GM19455 (cell line): ENCODE measurements around the gene SHISA8.

ENCODE experiments used
- ATAC-seq: cut with Tn5 transposase; IDR thresholded peaks from one replicate; pipeline ENCODE4 v1.9.1; 2021; ENCODE audit not compliant: unreplicated experiment

The SHISA8 gene

DNA sequence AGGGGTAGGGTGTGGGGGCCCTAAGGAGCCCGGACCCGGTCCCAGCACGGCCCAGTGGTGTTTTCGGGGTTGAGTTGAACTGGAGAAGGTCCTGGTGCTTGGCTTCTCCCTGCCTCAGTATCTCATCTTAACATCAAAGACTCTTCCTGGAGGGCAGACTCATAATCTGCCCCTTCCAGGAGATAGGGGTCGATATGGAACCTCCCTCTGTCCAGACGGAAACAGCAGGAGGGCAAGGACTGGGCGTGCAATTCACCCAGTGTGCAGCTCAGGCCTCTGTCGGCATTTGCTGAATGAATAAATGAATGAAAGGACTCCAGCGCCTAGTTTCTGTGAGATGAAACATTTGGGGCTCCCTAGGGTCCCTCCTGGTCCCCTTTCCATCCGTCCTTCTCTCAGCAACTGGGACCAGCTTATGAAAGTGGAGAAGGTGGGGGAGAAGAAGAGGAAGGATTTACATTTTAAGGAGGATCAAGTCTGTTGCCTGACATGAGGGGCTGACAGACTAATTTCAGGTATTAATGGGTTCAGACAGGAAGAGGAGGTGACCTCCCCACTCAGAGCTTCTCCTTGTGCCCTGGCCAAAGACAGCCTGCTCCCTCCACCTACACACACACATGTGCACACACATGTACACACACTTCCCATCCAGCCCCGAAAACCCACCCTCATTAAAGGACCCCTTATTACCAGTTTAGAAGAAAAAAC lies 1.1 kb upstream of the SHISA8 start:
- no peak for ATAC-seq

DNA sequence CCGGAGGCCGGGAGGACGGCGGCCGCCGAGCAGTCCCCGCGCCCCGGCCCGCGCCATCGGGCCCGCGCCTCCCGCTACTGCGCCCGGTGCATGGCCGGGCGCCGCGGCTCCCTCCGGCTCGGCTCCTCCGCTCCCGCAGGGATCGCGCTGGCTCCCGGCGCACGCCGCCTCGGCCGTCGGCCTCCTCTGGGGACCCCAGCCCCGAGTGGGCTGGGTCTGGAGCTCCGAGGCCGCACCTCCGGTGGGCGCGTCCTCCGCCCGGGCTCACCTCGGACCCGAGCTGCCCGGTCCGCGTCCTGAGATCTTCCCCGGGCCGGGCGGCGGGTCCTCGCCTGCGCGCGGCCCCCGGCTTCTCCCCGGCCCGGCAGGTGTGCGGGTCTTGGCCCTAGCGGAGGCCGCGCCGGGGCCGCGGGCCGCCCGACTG lies 251 bp downstream of the SHISA8 start:
- ATAC-seq: no peak

DNA sequence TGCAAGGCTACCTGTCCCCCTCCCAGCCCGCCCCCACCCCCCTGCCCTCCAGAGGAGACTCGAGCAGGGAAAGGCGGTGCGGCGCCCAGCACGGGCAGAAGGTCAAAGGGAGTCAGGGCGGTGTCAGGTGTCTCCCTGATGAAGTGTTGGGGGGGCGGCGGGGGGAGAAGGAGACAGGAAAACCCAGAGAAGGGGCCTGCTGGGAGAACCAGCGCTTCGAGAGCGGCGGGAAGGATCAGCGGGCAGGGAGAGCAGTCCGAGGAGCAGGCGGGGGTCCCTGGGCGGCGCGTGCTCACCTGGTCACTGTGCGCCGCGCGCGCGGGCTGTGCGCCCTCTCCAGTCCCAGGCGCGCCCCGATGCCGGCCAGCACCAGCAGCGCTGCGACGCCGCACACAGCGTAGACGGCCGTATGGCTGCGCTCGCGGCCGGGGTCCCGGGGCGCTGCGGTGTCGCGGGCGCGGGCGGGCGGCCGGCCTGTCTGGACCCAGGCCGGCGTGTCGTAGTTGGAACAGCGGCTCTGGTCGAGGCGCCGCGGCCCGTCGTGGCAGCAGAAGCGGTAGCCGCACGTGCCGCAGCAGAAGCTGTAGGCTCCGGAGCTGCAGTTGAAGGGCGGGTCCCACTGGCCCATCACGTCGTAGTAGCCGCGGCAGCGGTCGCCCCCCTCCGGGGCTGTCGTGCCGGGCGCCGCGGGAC lies 886 bp downstream of the SHISA8 start:
- ATAC-seq: no peak

DNA sequence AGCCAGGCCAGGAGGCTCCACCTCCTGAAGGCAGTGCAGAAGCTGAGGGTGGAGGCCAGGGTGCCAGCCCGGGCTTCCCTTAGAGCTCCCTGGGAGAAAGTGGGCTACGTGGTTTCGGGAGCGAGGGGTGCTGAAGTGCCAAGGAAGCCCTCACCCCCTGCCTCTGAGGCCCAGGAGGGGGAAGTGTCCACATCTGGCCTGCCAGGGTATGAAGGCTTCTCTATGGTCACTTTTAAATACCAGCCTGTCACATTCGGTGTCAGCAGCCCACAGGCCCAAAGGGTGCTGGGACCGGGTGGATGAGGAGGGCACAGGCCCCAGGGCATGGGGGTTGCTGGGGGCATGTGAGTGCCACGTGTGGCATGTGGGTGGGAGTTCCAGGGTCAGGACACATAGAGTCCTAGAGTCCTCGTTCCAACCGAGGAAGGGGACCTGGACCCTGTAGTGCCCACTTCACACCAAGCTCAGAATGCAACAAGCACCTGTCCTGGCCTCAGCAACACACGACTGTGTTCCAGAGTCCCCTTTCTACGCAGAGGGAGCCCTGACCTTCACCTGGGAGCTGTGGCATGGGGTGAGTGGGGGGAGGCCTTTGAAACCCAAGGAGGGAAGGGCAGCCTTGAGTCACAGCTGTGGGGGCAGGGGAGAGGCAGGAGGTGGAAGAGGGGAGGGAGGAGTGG lies 1.7 kb downstream of the SHISA8 start:
- no peak for ATAC-seq

DNA sequence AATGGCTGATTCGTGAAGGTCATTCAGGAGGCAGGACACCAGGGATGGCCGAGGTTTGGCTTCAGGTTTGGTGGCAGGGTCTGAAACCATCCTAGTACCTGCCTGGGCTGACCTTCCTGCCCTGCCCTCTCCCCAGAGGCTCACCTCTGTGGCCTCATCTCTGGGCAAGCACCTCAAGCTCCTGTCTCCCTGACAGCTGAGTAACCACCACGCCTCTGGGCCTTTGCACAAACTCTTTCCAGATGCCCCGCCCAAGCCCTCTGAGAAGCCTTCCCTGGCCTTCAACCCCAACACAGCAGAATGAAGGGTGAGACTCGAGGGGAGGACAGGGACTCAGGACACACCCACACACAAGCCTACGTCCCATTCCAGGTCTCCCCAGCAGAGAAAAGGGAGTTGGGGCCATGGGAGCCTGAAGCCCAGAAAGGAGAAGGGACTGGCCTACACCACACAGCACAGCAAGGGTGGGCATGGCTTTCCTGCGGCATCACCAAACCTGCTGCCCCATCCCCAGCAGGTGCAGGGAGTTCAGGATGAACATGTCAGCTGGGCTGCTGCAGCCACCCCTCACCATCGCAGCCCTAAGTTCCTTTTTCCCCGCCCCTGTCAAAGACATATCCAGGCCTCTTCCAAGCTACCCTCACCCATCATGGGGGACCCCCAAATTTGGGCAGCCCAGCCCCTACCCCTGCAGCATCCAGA lies 2.4 kb downstream of the SHISA8 start:
- ATAC-seq: no peak

DNA sequence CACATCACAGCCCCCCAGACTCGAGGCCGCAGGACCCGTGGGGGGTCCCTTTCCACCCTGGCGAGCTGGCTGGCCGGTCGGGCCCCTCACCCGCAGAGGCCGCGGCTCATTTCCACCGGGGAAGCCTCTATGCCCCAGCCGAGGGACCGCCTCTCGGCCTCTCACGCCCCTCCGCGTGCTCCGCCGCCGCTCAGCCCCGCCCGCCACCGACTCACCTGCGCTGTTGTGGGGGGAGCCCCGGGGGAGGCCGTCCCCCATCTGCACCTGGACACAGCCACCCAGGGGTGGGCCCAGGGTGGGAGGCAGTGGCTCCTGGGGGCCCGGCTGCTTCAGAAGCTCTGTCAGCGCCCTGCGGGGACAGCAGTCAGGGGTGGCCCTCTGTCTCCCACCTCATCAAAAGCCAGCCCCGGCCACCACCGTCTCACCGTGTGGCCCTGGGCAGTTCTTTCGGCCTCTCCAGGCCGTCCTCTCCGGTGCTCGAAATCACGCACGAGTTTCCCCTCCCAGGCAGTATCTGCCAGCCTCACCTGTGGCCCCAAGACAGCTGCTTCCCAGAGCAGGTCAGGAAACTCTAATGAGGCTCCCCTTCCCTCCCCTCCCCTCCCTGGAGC lies 3.8 kb downstream of the SHISA8 start:
- no peak for ATAC-seq

DNA sequence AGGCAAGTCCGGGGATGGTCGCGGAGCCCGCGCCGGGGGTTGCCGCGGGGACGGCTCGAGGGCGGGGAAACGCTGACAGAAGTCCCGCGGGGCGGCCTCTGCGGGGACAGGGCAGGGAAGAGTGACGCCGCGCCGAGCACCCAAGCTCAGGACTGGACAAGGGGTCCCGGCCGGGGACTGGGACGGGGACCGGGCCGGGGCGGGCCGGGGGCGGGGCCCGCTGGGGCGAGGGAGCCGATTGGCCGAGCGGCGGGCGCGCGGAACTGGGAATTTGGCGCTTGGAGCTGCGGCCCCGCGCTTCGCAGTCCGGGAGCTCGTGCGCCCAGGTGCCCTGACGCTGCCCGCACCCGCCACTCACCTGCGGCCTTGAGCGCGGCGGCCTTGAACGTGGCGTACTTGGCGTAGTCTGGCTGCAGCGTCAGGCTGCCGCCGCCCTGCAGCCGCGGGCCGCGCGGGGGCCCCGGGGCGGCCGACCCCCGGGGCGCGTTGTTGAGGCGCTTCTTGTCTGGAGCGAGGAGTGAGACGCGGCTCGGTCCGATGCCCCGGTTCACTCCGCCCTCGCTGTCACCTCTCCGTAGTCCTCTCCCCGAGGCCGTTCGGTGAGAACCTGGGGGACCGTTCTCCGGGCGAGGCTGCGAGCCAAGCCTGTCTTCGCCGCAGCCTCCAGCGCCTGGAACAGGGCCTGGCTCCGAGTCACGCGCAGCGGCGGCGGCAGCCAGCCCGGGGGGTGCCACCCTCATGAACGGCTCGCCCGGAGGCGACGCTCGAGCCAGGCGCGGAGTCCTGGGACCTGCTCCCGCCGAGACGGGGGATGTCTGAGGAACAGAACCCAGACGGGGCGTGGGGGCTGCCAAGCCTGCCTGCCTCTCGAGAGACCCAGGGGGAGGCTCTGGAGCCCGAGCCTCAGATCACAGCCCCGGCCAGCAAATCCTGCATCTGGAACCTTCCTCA lies 4.5 kb downstream of the SHISA8 start:
- ATAC-seq: no peak

DNA sequence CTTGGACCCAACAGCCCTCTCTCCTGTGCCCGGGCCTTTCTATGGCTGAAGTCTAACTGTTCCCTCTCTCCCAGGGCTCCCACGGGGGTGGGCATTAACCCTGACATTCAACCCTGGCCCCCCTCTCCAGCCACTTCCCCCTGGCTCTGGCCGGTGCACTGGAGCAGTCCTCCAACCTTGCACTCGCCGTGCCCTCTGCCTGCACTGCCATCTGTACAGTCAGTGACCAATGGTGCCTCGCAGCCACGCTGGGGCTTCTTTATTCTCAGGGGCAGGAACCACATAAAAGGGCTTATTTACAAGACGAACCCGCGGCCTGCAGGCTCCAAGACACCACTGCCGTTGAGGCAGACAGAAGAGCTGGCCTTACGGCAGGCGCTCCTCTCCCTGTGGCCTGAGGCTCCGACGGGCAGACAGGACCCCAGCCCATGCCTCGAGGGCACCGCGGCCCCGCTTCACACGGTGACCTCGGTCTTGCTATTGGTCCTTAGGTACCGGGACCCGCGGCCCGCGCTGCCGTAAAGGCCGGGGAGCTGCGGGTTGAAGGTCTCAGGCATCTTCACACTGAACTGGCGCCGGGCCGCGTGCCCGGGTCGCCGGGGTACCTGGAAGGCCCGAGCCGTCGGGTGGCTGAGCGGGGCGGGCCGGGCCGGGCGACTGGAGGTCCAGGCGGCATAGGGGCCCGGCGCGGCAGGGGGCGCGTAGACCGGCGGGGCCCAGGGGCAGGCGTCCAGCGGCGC lies 5.4 kb downstream of the SHISA8 start:
- no peak for ATAC-seq

DNA sequence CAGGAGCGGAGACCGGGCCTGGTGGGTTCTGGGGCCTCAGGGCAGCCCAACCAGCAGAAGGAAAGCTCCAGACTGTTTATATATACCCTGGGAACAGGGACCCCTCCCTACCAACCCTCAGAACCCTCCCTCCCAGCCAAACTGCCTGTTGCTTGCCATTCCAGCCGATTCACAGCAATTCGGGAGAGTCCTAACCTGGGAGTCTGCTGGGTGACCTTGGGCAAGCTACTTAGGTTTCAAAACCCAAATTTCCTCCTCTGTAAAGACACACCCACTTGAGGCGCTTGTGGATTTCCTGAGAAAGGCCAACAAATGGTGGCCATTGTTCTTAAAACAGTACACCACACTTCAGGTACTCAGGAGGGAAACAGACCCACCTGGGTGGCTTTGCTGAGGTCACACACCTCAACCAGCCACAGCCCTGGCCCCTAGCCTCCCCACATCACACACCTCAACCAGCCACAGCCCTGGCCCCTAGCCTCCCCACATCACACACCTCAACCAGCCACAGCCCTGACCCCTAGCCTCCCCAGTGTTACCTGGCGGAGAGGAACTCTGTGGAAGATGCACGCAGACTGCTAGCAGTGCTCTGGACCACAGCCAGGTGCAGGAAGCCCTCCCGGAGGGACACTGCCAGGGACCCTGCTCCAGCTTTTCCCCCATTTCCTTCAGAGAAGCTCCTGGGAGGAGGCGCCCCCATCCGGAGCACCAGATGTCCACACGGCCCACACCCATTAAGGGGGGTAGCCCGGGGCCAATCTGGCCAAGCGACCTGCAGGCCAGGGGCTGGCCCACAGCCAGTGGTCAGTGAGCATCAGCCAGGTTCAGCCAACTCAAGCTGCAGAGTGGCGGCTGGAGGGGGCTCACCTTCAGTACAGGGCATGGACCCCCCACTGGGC lies 6.2 kb downstream of the SHISA8 start:
- ATAC-seq: no peak

DNA sequence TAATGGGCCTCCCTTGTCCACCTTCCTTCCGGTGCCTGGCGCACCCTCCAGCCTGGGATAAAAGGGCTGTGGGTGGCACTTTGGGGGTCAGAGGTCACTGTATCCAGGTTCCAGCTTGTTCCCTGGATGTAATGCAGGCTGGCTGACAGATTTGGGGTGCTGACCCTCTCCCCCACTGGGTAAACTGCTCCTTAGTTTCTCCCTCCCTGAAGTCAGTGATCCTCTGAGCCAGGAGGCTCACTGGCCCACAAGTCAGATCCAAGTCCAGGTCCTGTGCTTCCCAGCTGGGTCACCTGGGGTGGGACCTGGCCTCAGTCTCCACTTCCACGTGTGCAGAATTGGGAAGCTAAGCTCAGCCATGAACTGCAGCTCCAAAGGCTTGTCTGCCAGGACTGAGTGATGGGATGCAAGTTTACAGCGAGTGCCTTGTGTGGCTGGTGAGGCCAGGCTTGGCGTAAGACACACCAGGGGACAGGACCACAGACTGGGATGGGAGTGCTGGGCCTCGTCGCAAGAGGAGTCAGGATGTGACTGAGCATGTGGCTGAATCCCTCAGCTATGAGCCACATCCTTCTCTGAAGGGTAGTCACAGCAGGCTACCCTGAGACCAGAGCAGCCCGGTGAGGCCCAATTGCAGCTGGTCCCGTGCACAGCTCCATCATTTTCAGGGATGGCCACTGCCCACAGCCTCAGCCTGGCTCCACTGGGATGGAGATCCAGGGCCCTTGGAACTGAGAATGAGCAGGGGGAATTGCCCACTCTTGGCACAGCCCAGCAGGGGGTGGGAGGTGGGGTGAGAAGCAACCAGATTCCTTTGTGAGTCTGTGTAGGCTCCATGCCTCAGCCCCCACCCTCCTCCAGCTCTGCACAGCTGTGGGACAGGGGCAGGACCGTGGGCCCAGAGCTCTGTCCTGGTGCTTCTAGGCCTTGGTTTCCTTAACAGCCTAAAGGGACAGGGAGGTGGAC lies 7.2 kb downstream of the SHISA8 start:
- ATAC-seq: no peak

DNA sequence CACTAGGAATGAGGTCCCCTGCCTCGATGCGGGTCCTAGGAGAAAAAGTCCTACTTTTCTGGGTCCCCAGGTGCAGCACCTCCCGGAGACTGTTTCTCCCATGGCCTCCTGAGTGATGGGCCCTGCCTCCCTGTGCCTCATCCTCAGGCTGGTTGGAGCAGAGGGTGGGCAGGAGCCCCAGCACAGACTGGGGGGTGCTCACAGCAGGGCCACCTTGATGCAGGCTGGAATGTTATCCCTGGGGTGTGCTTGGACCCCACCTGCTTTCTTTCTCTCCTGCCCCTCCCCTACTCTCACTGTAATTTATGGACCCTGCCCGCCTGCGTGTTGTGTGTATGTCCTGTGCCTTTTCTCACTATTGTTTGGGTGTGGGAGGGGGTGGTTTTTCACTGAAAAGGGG lies 8.1 kb downstream of the SHISA8 start:
- no peak for ATAC-seq

DNA sequence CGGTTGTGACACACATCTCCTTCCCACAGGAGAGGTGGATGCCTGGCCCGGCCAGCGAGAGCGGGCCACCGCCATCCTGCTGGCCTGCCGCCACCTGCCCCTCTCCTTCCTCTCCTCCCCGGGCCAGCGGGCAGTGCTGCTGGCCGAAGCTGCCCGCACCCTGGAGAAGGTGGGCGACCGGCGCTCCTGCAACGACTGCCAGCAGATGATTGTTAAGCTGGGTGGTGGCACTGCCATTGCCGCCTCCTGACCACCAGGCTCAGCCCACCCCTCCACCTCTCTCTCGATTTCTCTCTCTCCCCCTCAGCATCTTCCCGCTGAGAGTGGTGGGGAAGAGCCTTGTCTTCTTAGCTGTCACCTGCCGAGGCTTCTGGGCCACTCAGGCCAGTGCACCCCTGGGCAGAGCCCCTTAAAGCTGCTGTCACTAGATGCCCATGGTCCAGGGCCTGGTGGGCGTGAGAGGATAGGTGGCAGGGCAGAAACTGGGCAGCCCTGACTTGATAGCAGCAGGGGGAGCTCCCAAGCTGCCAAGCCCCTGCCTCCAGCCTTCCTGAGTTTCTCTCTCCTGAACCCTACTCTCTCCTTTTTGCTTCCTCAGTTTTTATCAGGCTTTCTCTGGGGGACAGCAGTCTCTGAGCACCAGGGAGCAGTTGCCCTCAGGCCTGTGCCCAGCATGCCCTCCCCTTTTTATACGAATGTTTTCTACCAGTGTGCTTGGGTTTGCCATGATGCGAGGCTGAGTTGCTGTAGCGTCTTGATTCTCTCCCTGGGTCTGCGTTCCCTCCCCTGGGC lies 9.3 kb downstream of the SHISA8 start:
- ATAC-seq: no peak

DNA sequence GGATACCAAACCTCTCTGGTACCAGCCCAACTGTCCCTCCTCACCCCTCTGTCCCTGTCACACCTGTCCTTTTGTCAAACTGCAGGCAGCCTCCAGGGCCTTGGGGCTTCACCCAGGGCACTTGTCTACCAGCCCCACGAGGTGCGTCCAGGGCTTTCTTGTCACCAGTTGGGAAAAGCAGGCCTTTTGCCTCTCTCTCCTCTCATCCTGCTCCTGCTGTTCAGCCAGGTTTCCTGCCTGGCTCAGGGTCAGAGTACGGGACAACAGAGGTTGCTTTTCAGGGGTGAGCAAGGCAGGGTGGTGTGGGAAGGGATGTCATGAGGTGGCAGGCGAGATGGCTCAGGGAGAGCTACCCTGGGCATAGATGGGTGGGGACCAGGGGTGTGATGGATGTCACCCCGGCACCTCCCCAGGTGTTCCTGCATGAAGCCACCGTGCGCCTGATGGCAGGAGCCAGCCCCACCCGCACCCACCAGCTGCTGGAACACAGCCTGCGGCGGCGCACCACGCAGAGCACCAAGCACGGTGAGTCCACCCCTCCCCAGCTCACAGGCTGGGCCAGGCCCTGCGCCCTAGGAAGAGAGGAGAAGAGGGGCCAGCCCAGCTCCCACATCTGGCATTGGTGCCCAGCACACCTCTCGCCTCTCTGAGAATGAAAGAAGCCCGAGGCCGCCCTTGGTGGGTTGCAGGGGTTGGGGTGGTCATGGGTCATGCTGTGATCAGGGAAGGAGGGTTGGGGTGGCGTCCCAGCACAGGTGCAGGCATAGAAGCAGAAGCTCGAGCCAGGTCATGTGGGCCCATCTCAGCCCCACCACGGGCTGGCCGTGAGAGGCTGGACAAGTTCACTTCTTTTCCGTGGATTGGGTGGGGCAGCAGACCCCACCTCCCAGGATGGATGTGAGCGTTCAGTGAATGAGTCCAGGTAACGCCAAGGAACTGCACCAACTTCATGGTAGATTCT lies 10.1 kb downstream of the SHISA8 start:
- ATAC-seq: no peak

DNA sequence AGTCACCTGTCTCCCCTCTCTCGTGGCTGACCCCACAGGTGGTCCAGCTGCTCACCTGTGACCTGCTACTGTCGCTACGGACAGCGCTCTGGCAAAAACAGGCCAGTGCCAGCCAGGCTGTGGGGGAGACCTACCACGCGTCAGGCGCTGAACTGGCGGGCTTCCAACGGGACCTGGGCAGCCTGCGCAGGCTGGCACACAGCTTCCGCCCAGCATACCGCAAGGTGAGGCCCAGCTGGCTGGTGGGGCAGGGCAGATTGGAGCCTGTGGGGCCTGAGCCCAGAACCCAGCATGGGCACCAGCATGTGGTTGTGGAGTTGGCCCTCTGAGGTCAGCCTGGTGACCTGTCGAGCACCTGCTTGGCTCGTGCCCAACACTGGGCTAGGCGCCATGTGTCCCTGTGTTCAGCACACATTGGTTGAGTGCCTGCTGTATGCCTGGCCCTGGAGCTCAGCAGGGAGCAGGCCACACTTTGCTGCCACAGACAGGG lies 11.9 kb downstream of the SHISA8 start:
- no peak for ATAC-seq

DNA sequence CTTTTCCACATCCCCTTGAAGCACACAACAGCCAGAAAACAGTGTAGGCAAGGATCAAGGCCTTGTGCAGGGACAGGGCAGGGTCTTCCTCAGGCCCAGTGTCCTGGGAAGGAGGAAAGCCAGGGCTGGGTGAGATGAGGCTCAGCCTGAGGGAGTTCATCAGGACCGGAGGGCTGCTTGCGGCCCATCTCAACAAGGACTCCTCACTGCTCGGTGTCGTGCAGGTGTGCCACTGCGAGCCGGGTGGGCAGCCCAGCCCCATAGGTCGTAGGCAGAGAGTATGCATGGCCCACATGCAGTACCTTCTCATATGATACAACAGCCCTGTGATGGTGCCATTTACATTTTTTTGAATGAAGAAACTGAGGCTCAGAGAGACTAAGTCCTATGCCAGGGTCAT lies 12.9 kb downstream of the SHISA8 start:
- ATAC-seq: no peak
